Mesendoderm (in vitro differentiated cells): ENCODE data around the gene GSTT2B.

Experiments used
- DNase-seq: peaks from one replicate; pipeline ENCODE4 v3.0.0; 2013
- H2AK5ac ChIP-seq: 2 replicates; pipeline ENCODE4 v1.6.1; 2013; ENCODE audit warnings: low read length, inconsistent platforms
- H2BK120ac ChIP-seq: 2 replicates; pipeline ENCODE4 v1.6.1; 2013; ENCODE audit warnings: low read depth, mild to moderate bottlenecking, low read length, moderate library complexity, mixed read lengths
- H2BK15ac ChIP-seq: replicated peaks from 2 replicates; pipeline ENCODE4 v1.6.1; 2013; ENCODE audit warnings: low read depth, mild to moderate bottlenecking, moderate library complexity
- H2BK5ac ChIP-seq: 2 replicates; pipeline ENCODE4 v1.6.1; 2013; ENCODE audit warnings: low read length, inconsistent platforms
- H3K18ac ChIP-seq: 2 replicates; pipeline ENCODE4 v1.6.1; 2013; ENCODE audit warnings: mild to moderate bottlenecking, low read length, mixed read lengths
- H3K23ac ChIP-seq: one replicate; pipeline ENCODE4 v1.6.1; 2013; ENCODE audit warnings: low read length
- H3K27ac ChIP-seq: 2 replicates; pipeline ENCODE4 v1.5.1; 2013; ENCODE audit warnings: low read depth, mild to moderate bottlenecking, inconsistent platforms, low read length, moderate library complexity
- H3K27me3 ChIP-seq: 2 replicates; pipeline ENCODE4 v1.6.1; 2013; ENCODE audit warnings: low read length, control low read depth, mild to moderate bottlenecking, inconsistent platforms; ENCODE audit not compliant: insufficient read depth, poor library complexity
- H3K36me3 ChIP-seq: 2 replicates; pipeline ENCODE4 v1.6.1; 2013; ENCODE audit warnings: low read length, inconsistent platforms; ENCODE audit not compliant: control insufficient read depth, insufficient read depth
- H3K4ac ChIP-seq: one replicate; pipeline ENCODE4 v1.6.1; 2013; ENCODE audit warnings: low read depth, mild to moderate bottlenecking, low read length, moderate library complexity
- H3K4me1 ChIP-seq: 2 replicates; pipeline ENCODE4 v1.6.1; 2013; ENCODE audit warnings: low read depth, low read length, inconsistent platforms; ENCODE audit not compliant: control insufficient read depth
- H3K4me2 ChIP-seq: 2 replicates; pipeline ENCODE4 v1.6.1; 2013; ENCODE audit warnings: low read length
- H3K4me3 ChIP-seq: 2 replicates; pipeline ENCODE4 v1.5.1; 2013; ENCODE audit warnings: mild to moderate bottlenecking, low read length
- H3K56ac ChIP-seq: one replicate; pipeline ENCODE4 v1.6.1; 2013; ENCODE audit warnings: low read length
- H3K79me1 ChIP-seq: 2 replicates; pipeline ENCODE4 v1.6.1; 2013; ENCODE audit warnings: low read length, inconsistent platforms
- H3K79me2 ChIP-seq: 2 replicates; pipeline ENCODE4 v1.6.1; 2013; ENCODE audit warnings: mild to moderate bottlenecking, low read length; ENCODE audit not compliant: control insufficient read depth, insufficient read depth
- H3K9ac ChIP-seq: 2 replicates; pipeline ENCODE4 v1.6.1; 2013; ENCODE audit warnings: low read length, inconsistent platforms
- H4K5ac ChIP-seq: one replicate; pipeline ENCODE4 v1.6.1; 2013; ENCODE audit warnings: low read length
- H4K8ac ChIP-seq: one replicate; pipeline ENCODE4 v1.6.1; 2013; ENCODE audit warnings: low read depth, mild to moderate bottlenecking, control low read depth, low read length, moderate library complexity
- WGBS: extraction: QIAGEN DNeasy Blood & Tissue Kit; methylation state at CpG from one replicate; pipeline ENCODE4 v1.1.7; 2013; ENCODE audit warnings: low lambda C conversion rate, missing lambda C conversion rate; ENCODE audit not compliant: insufficient coverage; ENCODE audit errors: extremely low coverage; 5-methylcytosine and 5-hydroxymethylcytosine counted together

Gene GSTT2B

DNA sequence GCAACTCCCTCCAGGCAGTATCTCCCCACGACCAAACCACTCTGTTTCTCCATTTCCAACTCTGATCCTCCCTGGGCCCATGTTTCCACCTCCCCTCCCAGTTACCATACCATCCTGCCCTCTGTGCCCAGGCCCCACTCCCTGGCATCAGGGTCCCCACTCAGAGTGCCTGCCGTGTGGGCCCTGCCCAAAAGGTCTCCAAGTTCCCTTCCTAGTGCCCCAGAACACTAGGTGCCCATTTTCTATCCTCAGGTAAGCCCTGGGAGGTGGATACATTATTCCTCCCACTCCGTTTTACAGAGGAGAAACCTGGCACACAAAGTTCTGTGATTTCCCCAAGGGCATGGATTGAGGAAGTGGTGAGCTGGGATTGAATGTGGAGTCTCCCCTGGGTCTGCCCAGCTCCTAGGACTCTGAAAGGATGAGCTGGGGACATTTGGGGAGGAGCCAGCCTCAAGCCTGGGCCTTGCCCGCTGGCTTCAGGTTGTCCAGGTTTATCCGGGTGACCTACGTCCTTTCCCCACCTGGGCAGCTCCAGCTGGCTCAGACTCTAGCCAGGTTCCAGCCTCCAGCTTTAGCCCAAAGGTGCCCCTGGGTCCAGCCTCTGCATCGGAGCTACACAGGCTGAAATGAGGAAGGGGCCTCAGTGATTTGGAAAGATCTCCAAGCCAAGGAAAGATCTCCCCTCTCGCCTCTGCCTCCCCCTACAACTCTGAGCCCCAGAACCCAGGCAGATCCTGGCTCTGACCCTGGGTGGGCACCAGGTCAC lies 46.4 kb upstream of the GSTT2B start:
- no peak overlapping the region for H4K8ac ChIP-seq
- no peak overlapping the region for H3K56ac ChIP-seq
- no peak overlapping the region for H3K9ac ChIP-seq
- H2BK5ac ChIP-seq, result no peak overlapping the region
- H3K27me3 ChIP-seq, result no peaks in the 10 kb centered on the region
- no CpG with 5 or more reads among the region's 8 CpGs for WGBS
- H3K27ac ChIP-seq, result no peak overlapping the region
- peaks cover 3% of the 10 kb centered on the region for H3K79me1 ChIP-seq
- no peak overlapping the region for H2AK5ac ChIP-seq
- peaks cover 7% of the 10 kb centered on the region for H3K79me2 ChIP-seq
- DNase-seq, result no peak
- H2BK15ac ChIP-seq, result no peak overlapping the region
- no peak overlapping the region for H2BK120ac ChIP-seq
- no peak overlapping the region for H4K5ac ChIP-seq
- no peak overlapping the region for H3K4ac ChIP-seq
- H3K4me3 ChIP-seq, result no peak overlapping the region
- no peak overlapping the region for H3K18ac ChIP-seq
- no peak overlapping the region for H3K4me2 ChIP-seq
- no peaks in the 10 kb centered on the region for H3K36me3 ChIP-seq
- H3K23ac ChIP-seq, result no peak overlapping the region
- peaks cover 3% of the 10 kb centered on the region for H3K4me1 ChIP-seq

DNA sequence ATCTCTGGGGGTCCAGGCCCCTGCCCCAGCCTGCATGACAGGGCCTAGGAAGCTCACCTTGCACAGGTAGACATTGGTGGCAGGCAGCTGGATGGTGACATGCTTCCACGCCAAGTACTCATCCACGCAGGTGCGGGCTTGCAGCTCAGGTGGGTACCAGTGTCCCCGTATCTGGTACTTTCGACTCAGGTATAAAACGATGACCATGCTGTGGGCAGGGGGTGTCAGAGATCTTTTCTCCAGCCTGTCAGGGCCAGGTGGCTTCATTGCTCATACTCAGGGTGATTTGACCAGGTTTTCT lies 45.9 kb upstream of the GSTT2B start:
- Histone ChIP-seq H3K56ac (no peak overlapping the region), H2BK15ac (no peak overlapping the region), H3K79me1 (no peaks in the 10 kb centered on the region), H4K8ac (no peak overlapping the region), H4K5ac (no peak overlapping the region), H3K79me2 (peaks cover 4% of the 10 kb centered on the region), H2BK5ac (no peak overlapping the region), H3K4ac (no peak overlapping the region), H3K9ac (no peak overlapping the region), H2BK120ac (no peak overlapping the region), H3K4me1 (no peaks in the 10 kb centered on the region), H3K36me3 (no peaks in the 10 kb centered on the region), H3K27ac (no peak overlapping the region), H3K23ac (no peak overlapping the region), H3K4me3 (no peak overlapping the region), H3K18ac (no peak overlapping the region), H3K4me2 (no peak overlapping the region), H2AK5ac (no peak overlapping the region), H3K27me3 (no peaks in the 10 kb centered on the region)
- WGBS, result no CpG with 5 or more reads among the region's 6 CpGs
- no peak for DNase-seq

DNA sequence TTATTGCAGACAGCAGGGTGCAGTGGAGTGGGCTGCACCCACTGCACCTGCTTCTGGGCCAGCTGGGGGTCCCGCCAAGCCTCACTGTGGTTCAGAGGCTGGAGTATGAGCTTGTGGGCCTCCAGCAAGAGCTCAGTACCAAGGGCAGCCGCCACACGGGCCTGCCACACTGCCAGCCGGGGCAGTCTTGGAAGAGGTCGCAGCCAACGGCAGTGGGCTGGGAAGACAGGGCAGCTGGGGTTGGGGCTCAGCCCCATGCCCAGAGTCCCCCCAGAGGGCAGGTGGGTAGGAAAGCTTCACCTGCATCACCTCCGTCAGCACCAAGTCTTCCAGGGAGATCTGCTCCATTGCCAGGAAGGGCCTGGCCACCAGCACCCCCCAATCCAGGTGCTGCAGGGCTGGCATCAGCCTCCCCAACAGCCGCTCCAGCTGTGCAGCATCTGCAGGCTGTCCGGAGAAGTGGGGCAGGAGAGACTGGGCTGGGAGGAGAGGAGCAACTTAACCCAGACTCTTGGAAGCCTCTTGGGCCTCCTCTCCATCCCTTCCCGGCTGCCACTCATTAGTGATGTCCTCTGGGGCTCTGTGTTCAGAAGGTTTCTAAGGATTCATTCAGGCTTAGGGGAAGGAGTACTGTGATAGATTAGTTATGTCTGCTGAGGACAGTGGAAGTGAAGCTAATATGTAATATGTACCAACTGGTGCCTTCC lies 45.4 kb upstream of the GSTT2B start:
- no peak for DNase-seq
- no peak overlapping the region for H3K27ac ChIP-seq
- no peaks in the 10 kb centered on the region for H3K36me3 ChIP-seq
- H3K79me1 ChIP-seq, result no peaks in the 10 kb centered on the region
- no peak overlapping the region for H3K18ac ChIP-seq
- no peak overlapping the region for H3K4me2 ChIP-seq
- H4K8ac ChIP-seq, result no peak overlapping the region
- no peak overlapping the region for H2BK15ac ChIP-seq
- no peaks in the 10 kb centered on the region for H3K27me3 ChIP-seq
- no peak overlapping the region for H3K56ac ChIP-seq
- no peak overlapping the region for H3K4me3 ChIP-seq
- no peak overlapping the region for H2BK120ac ChIP-seq
- H3K4ac ChIP-seq, result no peak overlapping the region
- no peak overlapping the region for H2BK5ac ChIP-seq
- H3K79me2 ChIP-seq, result no peaks in the 10 kb centered on the region
- no CpG with 5 or more reads among the region's 10 CpGs for WGBS
- H4K5ac ChIP-seq, result no peak overlapping the region
- no peak overlapping the region for H3K9ac ChIP-seq
- no peak overlapping the region for H2AK5ac ChIP-seq
- H3K4me1 ChIP-seq, result no peaks in the 10 kb centered on the region
- no peak overlapping the region for H3K23ac ChIP-seq

DNA sequence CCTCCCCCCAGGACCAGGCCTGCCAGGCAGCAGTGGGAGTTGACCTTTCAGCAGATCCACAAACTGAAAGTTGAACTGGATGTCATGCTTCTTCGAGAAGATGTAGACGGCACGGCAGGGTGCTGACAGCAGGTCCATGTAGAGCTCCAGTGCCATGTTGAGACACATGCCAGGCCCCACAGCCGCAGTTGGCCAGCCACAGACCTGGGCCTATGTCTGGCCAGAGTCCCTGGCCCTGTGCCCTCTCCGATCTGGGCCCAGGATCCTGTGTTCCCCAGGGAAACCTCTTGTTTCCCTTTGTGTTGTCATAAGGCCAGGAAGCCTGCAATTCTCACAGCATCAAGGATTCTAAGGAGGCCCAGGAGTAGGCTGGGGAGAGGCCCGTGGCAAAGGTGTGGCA lies 44.2 kb upstream of the GSTT2B start, which contains the start of gene GSTT4:
Gene GSTT4, minus strand, starts transcription at position 253 of the 400 bp plus-strand sequence. Its CDS starts 97 bp downstream, at position 156.
- no peak within 1 kb of the TSS for H3K56ac ChIP-seq
- no CpG with 5 or more reads among the region's 6 CpGs for WGBS

DNA sequence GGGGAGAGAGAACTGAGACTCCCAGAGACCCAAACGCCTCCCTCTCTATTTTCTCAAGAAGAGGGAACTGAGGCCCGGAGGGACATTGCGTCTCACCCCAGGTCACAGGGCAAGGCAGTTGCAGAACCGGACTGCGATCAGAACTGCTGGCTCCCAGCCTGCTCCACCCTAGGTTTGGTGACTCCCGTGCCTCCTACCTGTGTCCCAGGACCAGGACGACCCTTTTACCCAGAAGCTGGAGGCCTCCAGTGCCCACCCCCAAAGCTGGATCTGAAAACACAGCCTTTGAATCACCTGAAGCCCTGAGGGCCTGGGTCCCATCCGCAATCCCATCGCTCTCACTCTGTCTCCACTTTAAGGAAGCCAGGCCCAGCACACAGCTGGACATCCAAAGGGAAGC lies 42.9 kb upstream of the GSTT2B start:
- no peaks in the 10 kb centered on the region for H3K79me1 ChIP-seq
- no peak overlapping the region for H2BK5ac ChIP-seq
- H4K8ac ChIP-seq, result no peak overlapping the region
- H3K23ac ChIP-seq, result no peak overlapping the region
- H2BK120ac ChIP-seq, result no peak overlapping the region
- no peak overlapping the region for H3K4me3 ChIP-seq
- no peak overlapping the region for H3K4ac ChIP-seq
- H3K36me3 ChIP-seq, result no peaks in the 10 kb centered on the region
- H2BK15ac ChIP-seq, result no peak overlapping the region
- H3K27me3 ChIP-seq, result no peaks in the 10 kb centered on the region
- H4K5ac ChIP-seq, result no peak overlapping the region
- WGBS, result no CpG with 5 or more reads among the region's 9 CpGs
- H3K79me2 ChIP-seq, result no peaks in the 10 kb centered on the region
- no peak overlapping the region for H3K27ac ChIP-seq
- H3K4me2 ChIP-seq, result no peak overlapping the region
- no peak for DNase-seq
- no peaks in the 10 kb centered on the region for H3K4me1 ChIP-seq
- no peak overlapping the region for H2AK5ac ChIP-seq
- H3K9ac ChIP-seq, result no peak overlapping the region
- no peak overlapping the region for H3K56ac ChIP-seq
- no peak overlapping the region for H3K18ac ChIP-seq

More for the DNA sequence above, 44.2 kb upstream of the GSTT2B start, which contains the start of gene GSTT4:
- Histone ChIP-seq H3K23ac (no peak within 1 kb of the TSS), H2BK15ac (no peak within 1 kb of the TSS), H4K8ac (no peak within 1 kb of the TSS), H3K4me1 (no peaks in the 10 kb centered on the region), H3K27me3 (no peaks in the 10 kb centered on the region), H3K4me2 (no peak within 1 kb of the TSS), H3K4ac (no peak within 1 kb of the TSS), H3K79me2 (no peaks in the 10 kb centered on the region), H3K36me3 (no peaks in the 10 kb centered on the region), H3K9ac (no peak within 1 kb of the TSS), H2BK5ac (no peak within 1 kb of the TSS), H4K5ac (no peak within 1 kb of the TSS), H2AK5ac (no peak within 1 kb of the TSS), H3K27ac (no peak within 1 kb of the TSS), H3K79me1 (no peaks in the 10 kb centered on the region), H3K4me3 (no peak within 1 kb of the TSS), H3K18ac (no peak within 1 kb of the TSS), H2BK120ac (no peak within 1 kb of the TSS)
- DNase-seq, result no peak
